Measurements from ENCODE around the gene VPS54.

- TF ChIP-seq POLR2A (IDR thresholded peaks at IDR 0.05) (no peak), POLR2AphosphoS5 (IDR thresholded peaks at IDR 0.05) (no peak), CTCF (IDR thresholded peaks at IDR 0.05) (no peak)
These were observed 169.6 kb downstream of the VPS54 start for GRCh38 chr2:63849381-63850203.
